Neuronal stem cell (in vitro differentiated cells): Measurements from ENCODE around the gene SMIM36.
"Not testable (repeated sequence)": the region's sequence is repeated elsewhere in the genome, so short reads cannot be mapped to it uniquely, and the experiment has no call there.

Experiments
- DNase-seq: peaks from one replicate; pipeline ENCODE4 v3.0.0-alpha.2; 2013; ENCODE audit warnings: low spot score
- H2AFZ ChIP-seq: one replicate; pipeline ENCODE4 v1.6.1; 2013; ENCODE audit warnings: mild to moderate bottlenecking, low read length, inconsistent platforms
- H2AK5ac ChIP-seq: 2 replicates; pipeline ENCODE4 v1.6.1; 2013; ENCODE audit warnings: low read depth, mild to moderate bottlenecking, inconsistent platforms, low read length, moderate library complexity, mixed read lengths
- H2BK120ac ChIP-seq: 2 replicates; pipeline ENCODE4 v1.6.1; 2013; ENCODE audit warnings: low read depth, mild to moderate bottlenecking, inconsistent platforms, low read length, moderate library complexity, mixed read lengths
- H2BK12ac ChIP-seq: one replicate; pipeline ENCODE4 v1.6.1; 2013; ENCODE audit warnings: low read length, inconsistent platforms
- H2BK15ac ChIP-seq: 2 replicates; pipeline ENCODE4 v1.6.1; 2013; ENCODE audit warnings: mild to moderate bottlenecking, low read length, inconsistent platforms, mixed read lengths
- H2BK5ac ChIP-seq: one replicate; pipeline ENCODE4 v1.6.1; 2013; ENCODE audit warnings: inconsistent platforms, mild to moderate bottlenecking, low read length, moderate library complexity
- H3K14ac ChIP-seq: one replicate; pipeline ENCODE4 v1.6.1; 2013; ENCODE audit warnings: low read length, inconsistent platforms
- H3K18ac ChIP-seq: 2 replicates; pipeline ENCODE4 v1.6.1; 2013; ENCODE audit warnings: low read length, inconsistent platforms
- H3K23ac ChIP-seq: 2 replicates; pipeline ENCODE4 v1.6.1; 2013; ENCODE audit warnings: low read depth, mild to moderate bottlenecking, mixed read lengths, low read length, inconsistent platforms; ENCODE audit not compliant: poor library complexity
- H3K27ac ChIP-seq: replicated peaks from 3 replicates; pipeline ENCODE4 v1.5.1; 2013; ENCODE audit warnings: low read length, inconsistent platforms
- H3K27me3 ChIP-seq, 3 experiments: 2 replicates each; pipeline ENCODE4 v1.6.1; 2013; ENCODE audit warnings: low read length in 3 of 3, mild to moderate bottlenecking in 2 of 3, inconsistent platforms in 1 of 3, low read depth in 1 of 3, mixed read lengths in 1 of 3, moderate library complexity in 1 of 3; ENCODE audit not compliant: control insufficient read depth in 3 of 3, insufficient read depth in 3 of 3
- H3K36me3 ChIP-seq, 2 donors: replicated peaks in 1 of 2; 2 replicates each; pipeline ENCODE4 v1.6.1; 2013; ENCODE audit warnings: low read length in 2 of 2; ENCODE audit not compliant: control insufficient read depth in 2 of 2, insufficient read depth in 2 of 2
- H3K4ac ChIP-seq: 2 replicates; pipeline ENCODE4 v1.6.1; 2013; ENCODE audit warnings: inconsistent platforms, mild to moderate bottlenecking, low read length, moderate library complexity
- H3K4me1 ChIP-seq, 2 donors: 1 replicate in 1 of 2; 2 replicates in 1 of 2; pipeline ENCODE4 v1.6.1; 2013; ENCODE audit warnings: low read length in 2 of 2, low read depth in 1 of 2; ENCODE audit not compliant: control insufficient read depth in 2 of 2, insufficient read depth in 1 of 2
- H3K4me2 ChIP-seq: one replicate; pipeline ENCODE4 v1.6.1; 2013; ENCODE audit warnings: mild to moderate bottlenecking, low read length, inconsistent platforms; ENCODE audit not compliant: insufficient read depth, poor library complexity, severe bottlenecking
- H3K4me3 ChIP-seq, 2 donors: 2 replicates each; pipeline ENCODE4 v1.5.1; 2013; ENCODE audit warnings: low read length in 2 of 2, mild to moderate bottlenecking in 2 of 2, inconsistent platforms in 1 of 2, moderate library complexity in 1 of 2
- H3K79me1 ChIP-seq: one replicate; pipeline ENCODE4 v1.6.1; 2013; ENCODE audit warnings: low read depth, mild to moderate bottlenecking, inconsistent platforms, low read length, moderate library complexity
- H3K9ac ChIP-seq: one replicate; pipeline ENCODE4 v1.6.1; 2013; ENCODE audit warnings: mild to moderate bottlenecking, low read depth, low read length, inconsistent platforms; ENCODE audit not compliant: poor library complexity
- H3K9me3 ChIP-seq, 2 donors: replicated peaks in 1 of 2; 2 replicates each; pipeline versions ENCODE3 to v1.6.1; 2013; ENCODE audit warnings: low read length in 2 of 2, mild to moderate bottlenecking in 2 of 2, inconsistent platforms in 1 of 2, low read depth in 1 of 2, mixed read lengths in 1 of 2, moderate library complexity in 1 of 2; ENCODE audit not compliant: control insufficient read depth in 2 of 2, insufficient read depth in 1 of 2
- H4K8ac ChIP-seq: one replicate; pipeline ENCODE4 v1.6.1; 2013; ENCODE audit warnings: low read depth, mild to moderate bottlenecking, inconsistent platforms, low read length, moderate library complexity
- H4K91ac ChIP-seq: one replicate; pipeline ENCODE4 v1.6.1; 2013; ENCODE audit warnings: low read length, low read depth, mild to moderate bottlenecking, inconsistent platforms; ENCODE audit not compliant: poor library complexity
- WGBS, 2 donors: extraction: QIAGEN DNeasy Blood & Tissue Kit; methylation state at CpG; one replicate each; pipeline ENCODE4 v1.1.7; 2013; ENCODE audit warnings: missing lambda C conversion rate in 2 of 2, mixed read lengths in 1 of 2; ENCODE audit not compliant: insufficient read length in 2 of 2, insufficient replicate concordance in 1 of 2; ENCODE audit errors: extremely low coverage in 2 of 2; 5-methylcytosine and 5-hydroxymethylcytosine counted together

Gene SMIM36

GRCh38 chr17:55431914-55432313 is 79.3 kb downstream of the SMIM36 start:
- not testable (repeated sequence) for DNase-seq, H3K4me3 ChIP-seq, H3K79me1 ChIP-seq, H3K23ac ChIP-seq, H2BK5ac ChIP-seq, H3K14ac ChIP-seq, H3K27ac ChIP-seq, H3K4me2 ChIP-seq, H2AK5ac ChIP-seq, H3K36me3 ChIP-seq, H4K8ac ChIP-seq, H2BK120ac ChIP-seq, H2AFZ ChIP-seq, H3K4me1 ChIP-seq, H3K18ac ChIP-seq, H3K27me3 ChIP-seq, H4K91ac ChIP-seq, H3K9me3 ChIP-seq, H2BK12ac ChIP-seq, H2BK15ac ChIP-seq, H3K4ac ChIP-seq
- peak overlapping the region; percentile 27 for H3K9ac ChIP-seq
- no CpG with 5 or more reads among the region's 1 CpG for WGBS, 2 donors

GRCh38 chr17:55430541-55431288 is 80.5 kb downstream of the SMIM36 start:
- H3K4ac ChIP-seq, result no peak overlapping the region
- H2BK15ac ChIP-seq, result no peak overlapping the region
- no peak for DNase-seq
- H3K36me3 ChIP-seq, result no peaks in the 10 kb centered on the region
- H4K91ac ChIP-seq, result no peak overlapping the region
- no peaks in the 10 kb centered on the region for H3K4me1 ChIP-seq
- H2BK12ac ChIP-seq, result no peak overlapping the region
- peaks cover 0 to under 1% (median 0%) of the 10 kb centered on the region in 3 experiments for H3K27me3 ChIP-seq
- H4K8ac ChIP-seq, result no peak overlapping the region
- no peaks in the 10 kb centered on the region for H3K9me3 ChIP-seq
- no peak overlapping the region for H3K27ac ChIP-seq
- H3K18ac ChIP-seq, result no peak overlapping the region
- no peak overlapping the region for H3K23ac ChIP-seq
- H3K4me3 ChIP-seq, result no peak overlapping the region
- H2BK120ac ChIP-seq, result no peak overlapping the region
- no peak overlapping the region for H3K9ac ChIP-seq
- no peaks in the 10 kb centered on the region for H3K79me1 ChIP-seq
- no peak overlapping the region for H3K14ac ChIP-seq
- no peak overlapping the region for H3K4me2 ChIP-seq
- peak overlapping the region; percentile 53 for H2AFZ ChIP-seq
- no CpG with 5 or more reads among the region's 4 CpGs for WGBS, 2 donors
- H2AK5ac ChIP-seq, result no peak overlapping the region
- no peak overlapping the region for H2BK5ac ChIP-seq

GRCh38 chr17:55427587-55427882 is 83.7 kb downstream of the SMIM36 start:
- H3K9me3 ChIP-seq, result no peaks in the 10 kb centered on the region
- H3K18ac ChIP-seq, result no peak overlapping the region
- no peak overlapping the region for H3K23ac ChIP-seq
- H3K79me1 ChIP-seq, result no peaks in the 10 kb centered on the region
- H4K91ac ChIP-seq, result no peak overlapping the region
- H3K27me3 ChIP-seq, result peaks cover 0 to 9% (median 0%) of the 10 kb centered on the region in 3 experiments
- H2AK5ac ChIP-seq, result no peak overlapping the region
- no peak overlapping the region for H3K9ac ChIP-seq
- H2AFZ ChIP-seq, result no peak overlapping the region
- no peak overlapping the region for H2BK15ac ChIP-seq
- H3K4me2 ChIP-seq, result no peak overlapping the region
- no peak overlapping the region for H2BK5ac ChIP-seq
- WGBS, 2 donors, result no CpG with 5 or more reads among the region's 2 CpGs
- H2BK120ac ChIP-seq, result no peak overlapping the region
- H3K14ac ChIP-seq, result no peak overlapping the region
- H2BK12ac ChIP-seq, result no peak overlapping the region
- no peak overlapping the region for H4K8ac ChIP-seq
- no peak overlapping the region for H3K4me3 ChIP-seq
- no peak for DNase-seq
- H3K4me1 ChIP-seq, result no peaks in the 10 kb centered on the region
- H3K27ac ChIP-seq, result no peak overlapping the region
- H3K4ac ChIP-seq, result no peak overlapping the region
- no peaks in the 10 kb centered on the region for H3K36me3 ChIP-seq

- no peak for DNase-seq
- Histone ChIP-seq H3K9ac (no peak overlapping the region), H3K4ac (no peak overlapping the region), H2BK5ac (no peak overlapping the region), H3K27ac (no peak overlapping the region), H3K9me3 (no peaks in the 10 kb centered on the region), H2BK12ac (no peak overlapping the region), H3K4me3 (no peak overlapping the region), H3K4me2 (no peak overlapping the region), H4K91ac (no peak overlapping the region), H3K18ac (no peak overlapping the region), H3K14ac (no peak overlapping the region), H2BK15ac (no peak overlapping the region), H2AFZ (no peak overlapping the region), H3K27me3 (peaks cover 0 to 9% (median 0%) of the 10 kb centered on the region in 3 experiments), H3K23ac (no peak overlapping the region), H2AK5ac (no peak overlapping the region), H3K36me3 (no peaks in the 10 kb centered on the region), H2BK120ac (no peak overlapping the region), H4K8ac (no peak overlapping the region), H3K4me1 (no peaks in the 10 kb centered on the region), H3K79me1 (no peaks in the 10 kb centered on the region)
- no CpG with 5 or more reads among the region's 2 CpGs for WGBS, 2 donors
These were observed 84.2 kb downstream of the SMIM36 start for GRCh38 chr17:55426851-55427586.
